SK-N-DZ (cell line): ENCODE results near the gene ELF2.
"Not testable (repeated sequence)": the region's sequence is repeated elsewhere in the genome, so short reads cannot be mapped to it uniquely, and the experiment has no call there.

Experiments used
- DNase-seq: peaks from one replicate; pipeline ENCODE4 v3.0.0-alpha.2; 2015; ENCODE audit warnings: low spot score

Gene ELF2

GRCh38 chr4:139144161-139144859, 32.7 kb downstream of the ELF2 start:
- DNase-seq: no peak

- DNase-seq: no peak
These were observed 34.0 kb downstream of the ELF2 start for GRCh38 chr4:139142980-139143379.

- DNase-seq: no peak
These were observed 34.9 kb downstream of the ELF2 start for GRCh38 chr4:139142087-139142486.

GRCh38 chr4:139137763-139138162, 39.3 kb downstream of the ELF2 start:
- no peak for DNase-seq

- no peak for DNase-seq
These were observed 42.6 kb downstream of the ELF2 start for GRCh38 chr4:139134403-139134802.

GRCh38 chr4:139131209-139131870, 45.7 kb downstream of the ELF2 start:
- no peak for DNase-seq

GRCh38 chr4:139129206-139129605, 47.8 kb downstream of the ELF2 start:
- DNase-seq: no peak

- no peak for DNase-seq
These were observed 50.1 kb downstream of the ELF2 start for GRCh38 chr4:139126898-139127297.

GRCh38 chr4:139123910-139124309, 53.1 kb downstream of the ELF2 start:
- no peak for DNase-seq

- DNase-seq: no peak
These were observed 58.7 kb downstream of the ELF2 start for GRCh38 chr4:139118365-139118764.

GRCh38 chr4:139115226-139115625, 61.8 kb downstream of the ELF2 start:
- DNase-seq: no peak

GRCh38 chr4:139114795-139115194, 62.2 kb downstream of the ELF2 start:
- DNase-seq: not testable (repeated sequence)

- no peak for DNase-seq
These were observed 64.4 kb downstream of the ELF2 start for GRCh38 chr4:139112650-139113049.

GRCh38 chr4:139108567-139109128, 68.4 kb downstream of the ELF2 start:
- DNase-seq: no peak

- peak; percentile 77 for DNase-seq
These were observed 77.5 kb downstream of the ELF2 start for GRCh38 chr4:139099366-139099982.

GRCh38 chr4:139092271-139092670, 84.7 kb downstream of the ELF2 start:
- DNase-seq: no peak

- DNase-seq: no peak
These were observed 91.9 kb downstream of the ELF2 start for GRCh38 chr4:139085141-139085540.

- no peak for DNase-seq
These were observed 92.3 kb downstream of the ELF2 start for GRCh38 chr4:139084804-139085093.

- peak; percentile 89 for DNase-seq
These were observed 92.8 kb downstream of the ELF2 start for GRCh38 chr4:139083956-139084803.

- DNase-seq: peak; percentile 51
These were observed 93.4 kb downstream of the ELF2 start for GRCh38 chr4:139083607-139083955.

GRCh38 chr4:139082750-139083606, 94.0 kb downstream of the ELF2 start:
- DNase-seq: peak; percentile 98
